Chondrocyte (in vitro differentiated cells): ENCODE data around the gene BECN2. TPM values are rescaled to one million over a fixed set of nuclear protein-coding genes. Genes with fewer than 3 reads are reported as not detected.

Experiments used
- DNase-seq: peaks from one replicate; pipeline ENCODE4 v3.0.0; 2021; ENCODE audit warnings: mixed read lengths, low spot score
- H3K27ac Mint-ChIP-seq: one replicate; pipeline ENCODE4 v1.8.0; 2021; ENCODE audit warnings: mild to moderate bottlenecking, moderate library complexity, mixed read lengths; ENCODE audit not compliant: unreplicated experiment
- H3K27me3 Mint-ChIP-seq: 2 replicates; pipeline ENCODE4 v1.8.0; 2021; ENCODE audit warnings: low read depth, mixed read lengths
- H3K36me3 Mint-ChIP-seq: 2 replicates; pipeline ENCODE4 v1.8.0; 2021; ENCODE audit warnings: low read depth, mixed read lengths
- H3K4me1 Mint-ChIP-seq: 2 replicates; pipeline ENCODE4 v1.8.0; 2021; ENCODE audit warnings: low read depth, mild to moderate bottlenecking, mixed read lengths
- H3K4me3 Mint-ChIP-seq: one replicate; pipeline ENCODE4 v1.8.0; 2021; ENCODE audit warnings: mild to moderate bottlenecking, moderate library complexity, mixed read lengths; ENCODE audit not compliant: unreplicated experiment
- H3K9me3 Mint-ChIP-seq: 2 replicates; pipeline ENCODE4 v1.8.0; 2021; ENCODE audit warnings: low read depth, mixed read lengths
- CTCF ChIP-seq: fragments of 200-600 bp; sonication (generic); IDR thresholded peaks from 2 replicates; pipeline ENCODE4 v1.5.0; 2021; ENCODE audit warnings: antibody characterized with exemption, mild to moderate bottlenecking, moderate library complexity
- total RNA-seq: library from RNA; stranded (reverse); gene quantifications from 3 replicates; pipeline ENCODE4 v1.2.1, GENCODE V29; 2021

The BECN2 gene
- total RNA-seq, 1 donor from 2014 or later, result not detected

- no peak for DNase-seq
- Mint-ChIP-seq H3K9me3 (no peaks in the 10 kb centered on the region), H3K27me3 (no peaks in the 10 kb centered on the region), H3K27ac (no peak overlapping the region), H3K4me1 (peaks cover 22% of the 10 kb centered on the region), H3K36me3 (no peaks in the 10 kb centered on the region), H3K4me3 (no peak overlapping the region)
- TF ChIP-seq CTCF, result no peak
Measured at GRCh38 chr1:242000434-242000833, 42.9 kb downstream of the BECN2 start.

DNA sequence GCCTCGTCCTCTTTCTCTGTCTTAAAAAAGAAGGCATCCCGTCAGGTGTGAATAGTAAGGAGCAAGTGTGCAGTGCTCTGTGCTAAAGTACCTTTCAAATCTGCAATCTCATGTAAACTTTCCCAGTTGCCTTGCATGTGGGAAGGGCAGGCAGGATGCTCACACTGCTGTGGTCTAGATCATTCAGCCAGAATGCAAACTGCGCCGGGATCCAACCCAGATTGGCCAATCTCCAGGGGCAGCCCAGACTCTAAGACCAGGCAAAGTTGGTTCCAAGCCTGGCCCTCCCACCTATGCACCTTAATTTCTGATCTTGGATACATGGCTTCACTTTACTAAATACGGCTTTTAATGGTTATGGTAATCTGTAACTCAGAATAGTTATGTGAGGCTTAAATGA lies 44.5 kb downstream of the BECN2 start:
- DNase-seq, result no peak
- Mint-ChIP-seq H3K27ac (no peak overlapping the region), H3K36me3 (no peaks in the 10 kb centered on the region), H3K4me3 (no peak overlapping the region), H3K27me3 (no peaks in the 10 kb centered on the region), H3K9me3 (no peaks in the 10 kb centered on the region), H3K4me1 (peaks cover 28% of the 10 kb centered on the region)
- no peak for TF ChIP-seq CTCF

DNA sequence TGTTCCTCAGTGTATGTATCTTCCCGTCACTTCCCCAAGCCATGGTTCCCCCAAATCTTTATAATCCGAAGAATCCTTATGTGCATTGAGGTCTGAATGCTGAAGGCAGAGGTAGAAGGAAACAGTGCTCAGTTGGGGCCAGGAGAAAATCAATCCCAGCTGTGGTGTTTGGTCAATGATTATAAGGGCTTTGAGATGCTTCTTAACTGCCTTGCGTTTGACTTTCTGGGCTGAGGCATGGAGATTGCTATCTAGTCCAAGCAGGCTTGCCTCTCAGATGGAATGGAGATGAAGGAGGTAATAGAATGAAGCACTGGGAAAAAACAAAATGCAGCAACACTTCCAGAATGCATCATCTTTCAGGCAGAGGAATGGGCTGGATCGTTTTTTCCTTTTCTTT lies 44.9 kb downstream of the BECN2 start:
- Mint-ChIP-seq H3K4me3 (no peak overlapping the region), H3K9me3 (no peaks in the 10 kb centered on the region), H3K27ac (no peak overlapping the region), H3K4me1 (peaks cover 28% of the 10 kb centered on the region), H3K36me3 (no peaks in the 10 kb centered on the region), H3K27me3 (no peaks in the 10 kb centered on the region)
- TF ChIP-seq CTCF, result no peak
- DNase-seq, result no peak

GRCh38 chr1:242004751-242005495 lies 47.4 kb downstream of the BECN2 start:
- no peaks in the 10 kb centered on the region for H3K9me3 Mint-ChIP-seq
- no peaks in the 10 kb centered on the region for H3K36me3 Mint-ChIP-seq
- no peak for TF ChIP-seq CTCF
- H3K4me3 Mint-ChIP-seq, result no peak overlapping the region
- no peak for DNase-seq
- H3K4me1 Mint-ChIP-seq, result peaks cover 13% of the 10 kb centered on the region
- H3K27me3 Mint-ChIP-seq, result no peaks in the 10 kb centered on the region
- H3K27ac Mint-ChIP-seq, result no peak overlapping the region

- Mint-ChIP-seq H3K36me3 (no peaks in the 10 kb centered on the region), H3K27ac (no peak overlapping the region), H3K27me3 (no peaks in the 10 kb centered on the region), H3K4me1 (peaks cover 13% of the 10 kb centered on the region), H3K4me3 (no peak overlapping the region), H3K9me3 (no peaks in the 10 kb centered on the region)
- DNase-seq, result no peak
- TF ChIP-seq CTCF, result no peak
Measured at GRCh38 chr1:242005866-242006535, 48.4 kb downstream of the BECN2 start.
